GM12864 (cell line): ENCODE results near the gene SH3YL1.

Experiments used
- DNase-seq: peaks from one replicate; pipeline ENCODE4 v3.0.0-alpha.2; 2011; ENCODE audit warnings: low read depth
- H3K4me3 ChIP-seq: 2 replicates; pipeline ENCODE4 v1.5.1; 2011; ENCODE audit warnings: mild to moderate bottlenecking, low read depth, low read length, control low read depth
- TF ChIP-seq, protein P1 (sequence below): IDR thresholded peaks from 2 replicates; pipeline ENCODE4 v1.5.1; 2011; ENCODE audit warnings: low read depth, mild to moderate bottlenecking, moderate library complexity, low read length, control low read depth, inconsistent platforms; ENCODE audit errors: missing control alignments

SH3YL1 gene

GRCh38 chr2:249538-250042 is 14.2 kb downstream of the SH3YL1 start:
- H3K4me3 ChIP-seq = no peak overlapping the region
- no peak for DNase-seq
- TF ChIP-seq, protein P1, sequence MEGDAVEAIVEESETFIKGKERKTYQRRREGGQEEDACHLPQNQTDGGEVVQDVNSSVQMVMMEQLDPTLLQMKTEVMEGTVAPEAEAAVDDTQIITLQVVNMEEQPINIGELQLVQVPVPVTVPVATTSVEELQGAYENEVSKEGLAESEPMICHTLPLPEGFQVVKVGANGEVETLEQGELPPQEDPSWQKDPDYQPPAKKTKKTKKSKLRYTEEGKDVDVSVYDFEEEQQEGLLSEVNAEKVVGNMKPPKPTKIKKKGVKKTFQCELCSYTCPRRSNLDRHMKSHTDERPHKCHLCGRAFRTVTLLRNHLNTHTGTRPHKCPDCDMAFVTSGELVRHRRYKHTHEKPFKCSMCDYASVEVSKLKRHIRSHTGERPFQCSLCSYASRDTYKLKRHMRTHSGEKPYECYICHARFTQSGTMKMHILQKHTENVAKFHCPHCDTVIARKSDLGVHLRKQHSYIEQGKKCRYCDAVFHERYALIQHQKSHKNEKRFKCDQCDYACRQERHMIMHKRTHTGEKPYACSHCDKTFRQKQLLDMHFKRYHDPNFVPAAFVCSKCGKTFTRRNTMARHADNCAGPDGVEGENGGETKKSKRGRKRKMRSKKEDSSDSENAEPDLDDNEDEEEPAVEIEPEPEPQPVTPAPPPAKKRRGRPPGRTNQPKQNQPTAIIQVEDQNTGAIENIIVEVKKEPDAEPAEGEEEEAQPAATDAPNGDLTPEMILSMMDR = no peak

DNA sequence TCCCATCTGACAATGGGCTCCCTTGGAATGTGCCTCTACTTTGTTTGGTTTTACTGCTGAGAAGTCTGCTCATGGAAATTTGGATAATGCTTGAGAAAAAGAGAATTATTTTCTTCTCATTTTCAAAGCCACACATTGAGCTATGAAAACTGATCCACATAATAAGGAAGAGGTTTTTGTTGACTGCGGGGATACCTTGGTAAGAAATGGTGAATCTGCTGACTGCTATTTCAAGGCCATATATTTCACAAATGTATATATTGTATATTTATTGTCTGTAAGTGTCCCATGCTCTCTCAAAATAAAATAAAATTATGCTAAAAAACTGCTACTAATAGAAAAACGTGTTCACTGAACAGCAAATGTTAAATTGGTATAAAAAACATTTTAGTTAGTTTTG is 15.1 kb downstream of the SH3YL1 start:
- DNase-seq = no peak
- no peak overlapping the region for H3K4me3 ChIP-seq
- TF ChIP-seq, protein P1 = no peak

DNA sequence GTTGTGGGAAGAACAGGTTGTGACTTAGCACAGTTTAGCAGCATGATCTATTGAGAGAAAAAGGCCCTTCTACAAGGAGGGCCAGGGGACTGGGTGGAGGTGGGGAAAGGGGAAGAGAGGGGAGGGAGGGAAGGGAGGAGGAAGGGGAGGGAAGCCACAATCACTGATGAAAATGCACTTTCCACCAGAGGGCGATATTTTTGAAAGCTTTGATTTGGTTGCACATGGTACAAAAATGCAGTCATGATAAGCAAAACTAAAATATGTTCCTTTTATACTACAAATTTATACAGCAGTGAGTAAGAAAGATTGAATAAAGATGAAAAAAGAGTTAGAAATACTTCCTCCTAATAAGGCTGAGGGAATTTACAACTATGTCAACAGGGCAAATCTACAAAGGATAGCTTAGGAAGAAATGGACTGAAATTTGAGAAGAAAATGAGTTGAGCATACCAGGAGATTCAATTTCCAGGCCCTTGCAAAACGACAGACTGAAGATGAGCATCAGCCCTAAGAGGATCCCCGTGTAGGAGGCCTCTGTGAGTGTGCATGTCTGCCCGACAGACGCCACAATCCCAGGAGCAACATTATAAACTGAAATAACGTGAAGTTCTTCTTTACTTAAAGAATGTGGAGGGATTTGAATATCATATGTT is 17.2 kb downstream of the SH3YL1 start:
- TF ChIP-seq, protein P1 = peak; percentile 61
- DNase-seq = no peak
- no peak overlapping the region for H3K4me3 ChIP-seq

DNA sequence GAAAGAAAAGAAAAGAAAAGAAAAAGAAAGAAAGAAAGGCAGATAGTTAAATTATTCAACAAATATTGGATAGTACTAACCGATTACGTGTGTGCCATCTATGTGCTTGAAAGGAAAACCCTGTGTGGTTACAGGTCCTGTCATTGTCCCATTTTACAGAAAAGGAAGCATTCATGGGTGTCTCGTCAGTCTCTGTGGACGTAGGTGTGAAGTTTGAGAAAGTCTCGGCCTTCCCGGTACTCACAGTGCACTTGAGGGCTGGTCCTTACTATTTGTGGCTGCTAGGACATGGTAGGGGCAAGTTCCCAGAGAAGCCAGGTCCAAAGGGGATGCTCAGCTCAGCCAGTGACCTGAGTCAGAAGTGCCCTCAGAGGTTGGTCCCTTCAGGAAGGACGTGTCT is 19.3 kb downstream of the SH3YL1 start:
- no peak for DNase-seq
- no peak overlapping the region for H3K4me3 ChIP-seq
- TF ChIP-seq, protein P1 = no peak

GRCh38 chr2:238869-239268 is 25.0 kb downstream of the SH3YL1 start:
- TF ChIP-seq, protein P1 = no peak
- no peak overlapping the region for H3K4me3 ChIP-seq
- DNase-seq = no peak

GRCh38 chr2:238431-238830 is 25.4 kb downstream of the SH3YL1 start:
- TF ChIP-seq, protein P1 = no peak
- no peak for DNase-seq

GRCh38 chr2:237878-238277 is 26.0 kb downstream of the SH3YL1 start:
- TF ChIP-seq, protein P1 = no peak
- H3K4me3 ChIP-seq = no peak overlapping the region
- no peak for DNase-seq

More at GRCh38 chr2:238431-238830, 25.4 kb downstream of the SH3YL1 start:
- H3K4me3 ChIP-seq = no peak overlapping the region
